DMS79 (cell line): Measurements from ENCODE around the gene LHX3.

Source experiments
- DNase-seq: peaks from one replicate; lab custom pipeline; 2025; lab: John Stamatoyannopoulos, UW

LHX3 gene

DNA sequence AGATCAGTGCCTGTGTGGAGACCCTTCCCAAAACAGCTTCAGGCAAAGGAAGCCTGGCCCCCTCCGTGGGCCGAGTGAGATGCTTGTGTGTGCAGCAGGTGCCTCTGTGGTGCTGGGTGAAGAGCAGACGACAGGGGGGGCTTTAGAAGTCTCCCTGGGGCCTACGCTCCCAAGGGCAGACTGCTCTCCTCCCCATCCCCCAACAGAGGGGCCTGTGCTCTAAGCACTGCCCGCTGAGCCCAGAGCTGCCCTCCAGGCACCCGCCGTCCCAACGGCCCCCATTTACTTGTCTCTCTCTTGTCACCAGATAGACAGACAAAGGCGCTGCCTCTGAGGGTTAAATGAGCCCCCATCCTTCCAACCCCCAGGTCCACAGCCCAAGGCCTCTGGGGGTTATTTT, 2.7 kb upstream of the LHX3 start:
- no peak for DNase-seq

DNA sequence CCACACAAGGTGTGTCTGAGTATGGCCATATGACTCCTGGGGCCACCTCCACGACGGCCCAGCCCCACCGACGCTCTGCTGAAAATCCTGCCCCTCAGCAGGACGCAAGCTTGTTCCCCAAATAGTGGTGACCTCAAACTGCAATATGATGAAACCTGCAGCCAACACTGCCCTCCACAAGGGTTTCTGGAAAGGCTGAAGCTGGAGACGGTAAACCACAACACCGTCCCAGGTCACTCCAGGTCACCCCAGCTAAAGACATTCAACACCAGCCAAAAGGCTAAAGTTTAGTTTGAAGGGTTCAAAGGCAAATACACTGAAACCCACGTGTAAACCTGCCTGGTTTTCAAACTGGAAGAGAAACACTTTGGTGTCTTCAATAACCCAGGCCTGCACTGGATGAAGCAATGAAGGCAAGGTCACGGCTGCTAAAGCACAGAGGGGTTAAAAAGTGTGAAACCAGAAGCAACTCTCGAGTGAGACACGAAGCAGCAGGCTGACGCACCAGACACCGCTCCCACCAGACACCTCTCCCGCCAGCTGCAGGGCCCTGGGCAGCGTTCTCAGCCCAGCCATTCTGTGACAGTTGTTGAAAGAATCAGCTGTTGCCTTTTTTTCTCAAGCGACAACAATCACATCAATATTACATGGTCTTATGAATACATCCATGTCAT, 1.8 kb upstream of the LHX3 start:
- no peak for DNase-seq

DNA sequence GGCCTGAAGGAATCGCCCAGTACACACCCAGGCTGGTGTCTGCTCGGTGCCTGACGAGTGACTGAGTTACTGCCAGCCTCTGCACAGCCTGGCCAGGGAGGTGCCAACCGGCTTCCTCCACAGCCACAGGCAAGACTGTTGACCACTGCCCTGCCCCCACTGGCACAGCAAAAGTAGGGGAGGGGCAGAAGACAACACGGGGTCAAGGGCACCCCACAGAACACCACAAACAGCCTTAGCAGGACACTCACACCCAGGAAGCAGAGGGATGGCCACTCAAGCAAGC, 722 bp upstream of the LHX3 start:
- no peak for DNase-seq

DNA sequence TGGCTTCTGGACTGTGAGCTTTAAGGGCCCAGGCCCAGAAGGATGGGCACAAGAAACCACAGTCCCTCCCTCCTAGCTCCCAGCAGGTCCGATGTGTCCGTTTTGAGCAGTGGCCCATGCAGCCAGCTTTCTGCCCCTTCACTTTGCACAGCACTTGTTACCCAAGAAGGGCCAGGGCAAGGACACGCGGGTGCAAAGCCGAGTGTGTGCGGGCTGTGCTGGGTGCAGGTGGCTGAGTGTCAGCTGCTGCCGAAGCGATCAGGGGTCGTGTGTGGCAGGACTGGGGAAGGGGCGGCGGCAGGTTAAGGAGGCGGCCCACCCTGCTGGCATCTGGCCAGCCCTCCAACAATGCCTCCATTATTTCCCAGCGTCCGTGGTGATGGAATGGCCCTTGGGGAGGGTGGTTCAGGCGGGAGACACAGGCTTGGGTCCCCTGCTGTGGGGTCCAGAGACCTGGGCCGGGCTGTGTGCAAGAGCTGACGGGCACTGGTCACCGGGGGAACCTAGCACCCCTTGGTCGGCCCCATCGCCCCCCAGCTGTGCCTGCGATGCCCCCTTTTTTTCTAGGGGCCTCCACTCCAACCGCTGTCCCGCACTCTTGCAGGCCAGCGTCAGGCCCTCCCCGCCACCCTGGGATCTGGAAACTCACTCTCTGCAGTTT, 653 bp downstream of the LHX3 start:
- DNase-seq, result no peak

DNA sequence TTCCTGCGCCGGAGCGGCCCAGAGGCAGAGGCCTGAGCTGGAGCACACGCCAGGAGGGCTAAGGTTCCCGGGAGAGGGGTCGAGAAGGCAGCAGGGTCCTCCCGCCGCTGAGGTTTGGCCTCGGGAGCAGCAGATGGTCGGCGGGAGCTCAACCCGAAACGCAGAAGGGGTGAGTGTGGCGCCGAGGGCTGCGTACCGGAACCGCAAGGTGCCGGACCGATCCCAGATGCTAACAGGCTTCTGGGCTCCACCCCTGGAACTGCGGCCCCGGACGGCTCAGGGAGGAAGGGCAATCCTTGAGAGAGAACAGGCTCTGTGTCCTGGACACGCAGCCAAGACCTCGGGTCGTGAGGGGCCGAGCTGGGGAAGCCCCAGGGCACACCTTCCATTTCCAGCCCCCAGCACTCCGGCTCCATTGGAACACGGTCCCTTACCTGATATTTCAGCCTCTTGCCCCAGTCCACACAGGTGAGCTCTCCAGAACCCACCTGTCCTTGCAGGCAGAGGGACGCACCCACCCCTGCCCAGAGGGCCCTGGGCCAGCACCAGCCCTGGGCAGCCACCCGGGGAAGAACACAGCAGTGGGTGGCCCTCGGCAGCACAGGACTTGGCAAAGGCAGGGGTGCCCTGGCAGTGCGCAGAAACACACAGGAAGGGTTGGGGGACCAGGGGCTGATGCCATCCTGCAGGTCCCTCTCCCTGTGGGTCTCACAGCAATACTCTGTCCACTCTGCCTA, 1.4 kb downstream of the LHX3 start:
- no peak for DNase-seq

DNA sequence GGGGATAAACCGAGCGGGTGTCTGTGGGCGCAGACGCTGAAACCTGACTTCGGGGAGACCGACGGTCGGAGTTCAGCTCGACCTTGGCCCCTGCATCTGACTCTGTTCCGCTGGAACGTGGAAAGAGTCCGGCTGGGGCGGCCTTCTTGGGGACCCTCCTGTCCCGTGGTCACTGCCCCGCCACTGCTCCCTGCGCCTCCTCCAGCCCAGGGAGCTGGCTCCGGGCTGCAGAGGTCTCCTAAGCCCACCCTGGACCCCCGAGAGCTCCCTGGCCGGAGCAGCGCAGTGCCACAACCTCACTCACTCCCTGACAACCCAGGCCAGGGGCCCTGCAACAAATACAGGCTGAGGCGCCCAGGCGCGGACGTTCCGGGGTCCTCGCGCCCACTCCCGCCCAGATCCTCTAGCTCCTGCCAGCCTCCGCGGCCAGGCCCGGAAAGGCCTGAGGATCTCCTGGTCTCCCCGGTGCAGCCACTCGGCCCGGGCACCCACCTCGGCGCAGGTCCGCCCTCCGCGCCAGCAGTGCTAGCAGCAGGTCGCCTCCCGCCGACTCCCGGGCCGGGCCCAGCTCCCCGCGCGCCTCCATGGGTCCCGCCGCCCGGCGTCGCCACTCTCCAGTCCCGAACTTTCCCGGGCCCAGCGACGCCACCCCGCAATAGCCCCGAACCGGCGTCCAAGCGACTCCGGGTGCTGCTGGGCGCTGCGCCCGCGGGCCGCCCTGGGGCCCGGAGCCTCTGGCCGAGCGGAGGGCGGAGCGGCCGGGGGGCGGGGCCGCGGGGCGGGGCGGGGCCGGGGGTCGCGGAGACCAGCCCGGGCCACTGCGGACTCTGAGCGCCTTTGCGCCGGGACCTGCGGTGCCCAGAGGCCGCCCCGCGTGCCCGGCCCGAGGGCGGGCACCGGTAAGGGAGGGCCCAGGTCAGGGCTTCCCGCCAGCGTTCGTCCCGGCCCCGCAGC, 2.2 kb downstream of the LHX3 start:
- no peak for DNase-seq

DNA sequence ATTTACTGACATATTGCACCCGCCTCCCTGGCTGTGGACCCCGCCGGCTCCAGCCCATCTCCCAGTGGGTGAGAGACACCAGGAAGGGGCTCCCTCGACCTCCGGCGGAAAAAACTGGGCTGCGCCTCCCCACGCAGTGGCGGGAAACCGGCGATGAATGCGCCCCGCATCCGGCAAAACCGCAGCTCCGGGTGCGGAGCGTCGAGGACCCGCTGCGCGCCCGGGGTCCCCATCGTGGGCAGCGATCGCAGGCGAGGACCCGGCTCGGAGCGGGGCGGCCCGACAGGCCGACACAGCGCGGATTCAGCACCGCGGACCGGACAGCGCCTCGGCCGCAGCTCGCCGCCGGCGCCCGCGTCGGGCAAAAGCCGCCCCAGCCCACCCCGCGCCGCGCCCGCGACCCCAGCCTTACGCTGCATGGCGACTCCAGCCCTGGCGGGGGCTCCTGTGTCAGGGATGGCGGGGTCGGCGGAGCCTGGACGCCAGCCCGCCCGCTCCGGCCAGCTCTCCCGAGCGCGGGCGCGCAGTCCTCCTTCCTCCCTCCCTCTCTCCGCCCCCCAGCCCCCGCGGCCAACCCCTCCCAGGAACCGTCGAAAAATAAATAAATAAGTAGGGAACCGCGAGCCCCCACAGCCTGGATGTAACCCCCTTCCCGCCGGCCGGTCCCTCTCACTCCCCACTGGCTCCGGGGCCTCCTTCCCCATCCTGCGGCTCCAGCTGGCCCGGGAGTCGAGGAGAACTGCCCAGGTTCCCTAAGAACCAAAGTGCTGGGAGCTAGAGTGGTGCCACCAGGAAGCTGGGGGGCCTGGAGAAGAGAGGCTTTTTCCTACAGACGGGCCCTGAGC, 3.1 kb downstream of the LHX3 start:
- DNase-seq, result no peak

DNA sequence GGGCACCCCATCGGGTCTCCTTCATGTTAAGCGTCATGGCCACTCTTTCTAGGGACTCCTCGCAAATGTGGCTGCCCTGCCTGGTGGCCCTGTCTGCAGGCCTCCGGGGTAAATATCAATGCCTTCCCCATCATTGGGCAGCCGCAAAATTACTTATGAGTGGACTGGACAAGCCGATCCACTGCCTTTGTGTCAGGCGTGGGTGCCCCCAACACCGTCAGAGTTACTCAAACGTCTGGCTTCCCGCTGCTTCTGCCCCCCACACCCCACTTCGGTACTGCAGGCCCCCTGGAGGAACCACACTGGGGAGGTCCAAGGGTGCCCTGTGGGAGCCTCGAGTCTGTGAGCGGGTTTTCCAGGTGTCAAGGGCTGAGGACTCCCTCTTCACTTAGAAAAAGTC, 3.8 kb downstream of the LHX3 start:
- DNase-seq, result no peak

DNA sequence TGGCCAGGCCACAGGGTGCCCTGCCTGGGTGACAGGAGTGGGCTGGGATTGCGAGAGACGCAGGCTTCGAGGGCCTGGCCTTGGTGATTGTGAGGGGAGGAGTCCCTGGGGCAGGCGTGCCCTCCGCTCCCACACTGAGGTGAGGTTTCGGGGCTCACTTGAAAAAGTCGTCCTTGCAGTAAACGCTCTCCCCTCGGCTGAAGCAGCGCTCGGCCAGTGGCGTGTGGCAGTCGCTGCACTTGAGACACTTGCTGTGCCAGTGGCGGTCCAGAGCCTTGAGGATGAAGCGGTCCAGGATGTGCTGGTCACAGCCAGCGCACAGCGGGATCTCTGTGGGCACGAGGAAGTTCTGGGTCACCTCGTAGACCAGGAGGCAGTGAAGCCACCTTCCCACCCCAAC, 4.5 kb downstream of the LHX3 start:
- DNase-seq, result no peak

DNA sequence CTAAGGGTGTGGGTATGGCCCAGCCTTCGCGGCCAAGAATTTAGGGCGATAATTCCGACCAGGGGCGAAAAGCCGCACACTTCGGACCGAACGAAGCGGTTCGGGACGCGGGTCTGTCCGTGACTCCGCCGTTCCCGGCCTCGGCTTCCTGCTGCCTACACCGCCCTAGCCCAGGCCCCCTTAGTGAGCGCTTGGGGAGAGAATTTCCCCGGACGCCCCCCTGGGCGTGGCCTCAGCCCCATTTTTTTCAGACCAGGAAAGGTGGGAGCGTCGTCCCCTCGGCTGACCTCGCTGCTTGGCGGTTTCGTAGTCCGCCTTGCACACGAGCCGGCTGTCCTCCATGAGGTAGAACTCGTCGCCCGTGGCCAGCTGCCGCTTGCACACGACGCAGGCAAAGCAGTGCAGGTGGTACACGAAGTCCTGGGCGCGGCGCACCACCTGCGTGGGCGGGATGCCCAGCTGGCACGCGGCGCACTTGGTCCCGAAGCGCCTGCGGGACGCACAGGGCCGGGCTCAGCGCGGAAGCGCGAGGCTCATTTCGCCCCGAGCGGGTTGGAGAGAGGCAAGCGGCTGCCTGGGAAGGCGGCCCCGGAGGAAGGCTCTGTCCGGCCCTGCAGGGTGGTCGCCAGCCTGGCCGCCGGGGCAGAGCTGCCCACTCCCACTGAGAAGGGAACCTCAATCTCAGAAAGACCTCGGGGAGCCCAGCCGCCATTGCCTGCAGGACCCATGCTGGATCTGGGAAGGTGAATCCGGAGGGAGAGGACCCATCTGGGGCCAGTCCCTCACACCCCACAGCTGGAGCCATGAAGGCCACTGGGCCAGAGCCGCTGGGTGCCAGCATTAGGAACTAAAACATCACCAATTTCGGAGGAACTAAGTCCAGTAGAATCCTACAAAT, 5.3 kb downstream of the LHX3 start:
- DNase-seq, result no peak

DNA sequence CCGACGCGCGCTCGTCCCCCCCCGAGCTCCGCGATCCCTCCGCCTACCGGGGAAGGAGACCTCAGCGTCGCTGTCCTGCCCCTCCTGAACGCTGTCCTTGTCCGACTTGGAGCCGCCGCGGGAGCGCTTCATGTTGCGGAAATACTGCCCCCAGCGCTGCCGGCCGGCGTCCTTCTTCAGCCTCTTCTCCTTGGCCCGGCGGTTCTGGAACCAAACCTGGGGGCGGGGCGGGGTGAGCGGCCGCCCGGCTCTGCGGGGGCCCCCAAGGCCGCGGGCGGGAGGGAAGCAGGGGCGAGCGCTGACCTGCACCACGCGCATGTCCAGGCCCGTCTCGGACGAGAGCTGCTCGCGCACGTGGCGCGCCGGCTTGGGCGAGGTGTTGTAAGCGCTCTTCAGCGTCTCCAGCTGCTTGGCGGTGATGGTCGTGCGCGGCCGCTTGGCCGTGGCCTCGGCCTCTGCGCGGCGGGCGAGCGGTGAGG, 6.3 kb downstream of the LHX3 start:
- no peak for DNase-seq

DNA sequence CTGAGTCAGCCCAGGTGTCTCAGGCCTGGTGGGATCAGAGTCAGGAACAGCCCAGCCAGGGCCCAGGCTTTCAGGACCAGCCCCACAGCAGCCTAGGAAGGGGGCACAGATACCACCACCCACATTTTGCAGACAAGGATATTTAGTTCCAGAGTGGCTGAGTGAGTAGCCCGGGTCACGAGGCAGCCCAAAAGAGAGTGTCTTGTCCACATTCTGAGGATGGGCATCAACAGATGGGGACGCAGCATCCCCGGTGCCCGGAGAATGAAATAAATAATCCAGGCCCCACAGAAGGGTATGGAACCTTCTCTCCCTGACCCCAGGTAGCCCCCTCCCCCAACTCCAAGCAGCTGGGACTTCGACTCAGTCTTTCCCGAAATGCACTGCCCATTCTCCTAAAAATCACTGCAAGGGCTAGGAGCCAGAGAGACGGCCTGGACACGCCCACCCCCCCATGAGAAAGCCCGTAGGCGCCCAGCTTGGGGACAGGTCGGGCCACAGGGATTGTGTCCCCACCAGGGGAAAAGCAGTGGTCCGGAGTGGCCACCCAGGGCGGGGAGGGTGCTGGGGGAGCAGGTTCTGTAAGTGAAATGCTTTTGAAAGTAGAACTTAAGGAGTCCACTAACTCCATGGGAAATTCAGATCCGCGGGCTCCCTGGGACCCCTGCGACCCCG, 6.9 kb downstream of the LHX3 start:
- no peak for DNase-seq

DNA sequence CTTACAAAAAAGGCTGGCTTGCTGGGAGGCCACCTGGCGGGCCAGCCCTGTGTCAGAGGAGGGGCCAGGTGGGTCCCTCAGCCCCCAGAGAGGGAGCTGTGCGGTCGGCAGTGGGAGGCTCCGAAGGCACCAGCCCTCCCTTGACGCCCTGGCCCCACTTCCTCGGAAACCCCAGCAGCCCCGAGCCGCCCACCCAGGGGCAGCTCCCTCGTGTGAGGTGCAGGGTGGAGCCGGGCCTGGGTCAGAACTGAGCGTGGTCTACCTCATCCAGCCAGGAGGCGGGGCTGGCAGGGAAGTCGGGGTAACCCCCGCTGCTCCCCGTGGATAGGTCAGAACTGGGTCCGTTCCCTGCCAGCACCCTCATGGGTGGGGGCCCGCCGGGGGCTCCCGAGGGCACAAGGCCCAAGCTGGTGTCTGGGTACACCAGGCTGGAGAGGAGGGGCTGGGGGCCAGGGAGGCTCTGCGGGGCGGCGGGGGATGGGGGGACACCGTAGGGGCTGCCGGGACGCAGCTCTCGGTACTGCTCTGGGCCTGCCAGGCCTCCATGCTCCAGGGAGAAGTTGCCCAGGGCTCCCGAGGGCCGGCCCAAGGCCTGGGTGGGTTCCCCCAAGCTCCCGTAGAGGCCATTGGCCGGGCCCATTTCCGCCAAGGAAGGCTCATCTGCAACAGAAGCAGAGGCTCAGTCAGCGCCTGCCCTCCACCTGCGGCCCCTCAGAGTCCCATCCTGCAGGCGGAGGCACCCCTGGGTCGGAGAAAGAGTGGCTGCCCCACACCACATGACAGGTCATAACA, 7.6 kb downstream of the LHX3 start:
- no peak for DNase-seq

DNA sequence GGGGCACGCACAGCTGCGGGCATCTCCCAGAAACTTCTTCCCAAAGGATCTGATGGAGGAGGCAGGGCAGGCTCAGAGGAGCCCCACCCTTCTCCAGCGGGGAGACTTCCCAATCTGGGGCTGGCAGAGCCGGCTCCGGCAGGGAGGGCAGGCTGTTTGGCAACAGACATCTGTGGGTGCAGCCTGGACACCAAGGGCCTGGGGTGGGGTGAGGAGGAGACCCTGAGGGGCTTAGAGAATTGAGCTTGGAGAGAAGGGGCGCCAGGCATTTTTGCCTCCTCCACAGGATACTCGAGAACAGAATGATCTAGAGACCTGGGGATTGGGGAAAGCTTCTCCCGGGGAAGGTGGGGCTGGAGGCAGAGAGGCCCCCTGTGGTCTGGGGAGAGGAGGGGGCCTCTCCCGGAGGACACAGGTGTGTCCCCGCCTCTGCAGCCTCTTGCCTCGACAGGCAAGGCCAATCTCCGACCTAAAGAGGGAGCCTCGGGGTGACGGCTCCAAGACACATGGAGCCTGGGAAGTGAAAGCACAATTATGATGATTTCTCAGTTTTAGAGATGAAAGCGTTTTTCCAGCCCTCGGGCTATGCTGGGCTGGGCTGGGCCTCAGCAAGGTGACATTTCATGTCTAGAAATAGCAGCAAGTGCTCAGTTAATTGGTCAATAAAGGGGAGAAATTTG, 8.4 kb downstream of the LHX3 start:
- DNase-seq, result no peak

DNA sequence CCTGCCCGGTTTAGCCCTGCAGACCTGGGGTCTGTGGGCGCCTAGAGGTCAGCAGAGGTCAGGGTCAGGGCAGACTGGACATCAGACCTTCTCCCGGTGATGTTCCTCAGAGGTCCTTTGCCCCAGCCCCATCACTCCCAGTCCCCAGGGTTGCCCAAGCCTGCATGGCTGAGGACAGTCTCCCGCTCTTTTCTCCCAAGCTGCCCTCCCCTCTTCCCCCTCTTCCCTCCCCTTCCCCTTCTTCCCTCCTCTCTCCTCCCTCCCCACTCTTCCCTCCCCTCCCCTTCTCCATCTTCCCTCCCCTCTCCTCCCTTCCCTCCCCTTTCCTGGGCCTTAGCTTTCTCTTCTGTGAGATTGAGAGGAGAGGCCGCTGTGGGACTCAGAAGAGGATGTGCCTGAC, 10.4 kb downstream of the LHX3 start:
- no peak for DNase-seq

DNA sequence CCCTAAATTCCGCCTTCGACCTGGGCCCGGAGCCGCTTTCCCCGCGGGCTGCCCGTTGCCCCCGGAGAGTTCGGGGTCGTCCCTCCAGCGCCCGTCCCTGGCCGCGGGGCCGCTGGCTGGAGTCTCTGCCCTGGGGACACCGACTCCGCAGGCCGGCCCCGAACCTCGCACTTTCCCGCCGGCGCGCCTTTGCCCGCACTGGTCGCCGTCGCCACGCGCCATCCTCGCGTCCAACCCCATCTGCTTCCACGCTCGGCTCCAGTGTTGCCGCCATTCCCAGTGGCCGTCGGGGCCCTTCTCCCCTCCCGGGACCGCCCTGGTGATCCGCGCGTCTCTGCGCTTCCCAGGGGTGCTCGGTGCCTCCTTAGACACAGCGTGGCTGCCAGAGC, 11.0 kb downstream of the LHX3 start:
- no peak for DNase-seq

DNA sequence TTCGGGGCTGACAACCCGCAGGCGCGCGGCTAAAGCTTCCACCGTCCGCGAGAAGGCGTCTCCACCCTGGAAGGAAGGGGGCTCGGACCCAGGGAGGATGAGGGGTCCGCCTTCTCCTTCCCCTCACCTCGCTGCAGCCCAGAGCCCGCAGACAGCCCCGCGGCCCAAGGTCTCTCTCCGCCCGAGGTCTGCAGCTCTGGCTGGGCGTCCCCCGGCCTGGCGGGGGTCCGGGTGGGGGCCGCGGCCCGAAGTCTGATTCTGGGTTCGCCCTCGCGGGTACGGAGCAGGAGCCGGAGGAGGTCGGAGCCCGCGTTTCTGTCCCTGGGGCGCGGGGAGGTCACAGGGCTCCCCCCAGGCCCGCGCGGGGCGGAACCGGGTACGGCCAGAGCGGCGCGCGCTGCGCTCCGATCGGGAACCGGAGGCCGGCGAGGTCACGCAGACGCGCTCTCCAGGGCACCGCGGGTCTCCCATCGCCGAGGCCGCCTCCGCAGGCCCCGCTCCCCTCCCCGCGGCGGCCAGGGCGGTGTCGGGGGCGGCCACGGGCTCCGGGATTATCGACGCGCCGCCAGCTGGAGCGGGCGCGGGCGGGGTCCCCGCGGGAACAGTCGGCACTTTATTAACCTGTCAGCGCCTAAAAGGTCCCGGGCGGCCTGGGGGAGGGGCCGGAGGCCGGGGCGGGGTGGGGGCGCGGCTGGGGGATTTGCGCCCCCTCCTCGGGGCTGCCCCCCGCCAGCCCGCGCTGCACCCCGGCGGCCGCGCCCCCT, 11.6 kb downstream of the LHX3 start:
- no peak for DNase-seq
